Body of pancreas (tissue), 4 donors: Measurements from ENCODE around the gene LAP3. TPM values are rescaled to one million over a fixed set of nuclear protein-coding genes. Genes with fewer than 3 reads are reported as not detected.
A peak's percentile ranks its signal among the peaks of the same experiment; 100 is the strongest.

Experiments used
- ATAC-seq: fragments of 150-250 bp; one replicate; pipeline ENCODE4 v1.9.1; 2016
- DNase-seq, 4 donors: peaks; one replicate each; pipeline ENCODE4 v3.0.0-alpha.2; 2019
- H3K27ac ChIP-seq, 4 donors: fragments of 200-600 bp; sonication (generic); 1 replicate in 3 of 4; 2 replicates in 1 of 4; pipeline versions ENCODE4 v1.5.1 to v1.6.1; 2016 to 2019; ENCODE audit warnings: mild to moderate bottlenecking in 1 of 4, mixed read lengths in 1 of 4, moderate library complexity in 1 of 4
- H3K27me3 ChIP-seq, 2 donors: fragments of 200-600 bp; sonication (generic); one replicate each; pipeline ENCODE4 v1.6.0; 2016; ENCODE audit warnings: mild to moderate bottlenecking in 1 of 2
- H3K36me3 ChIP-seq, 2 donors: fragments of 200-600 bp; sonication (generic); replicated peaks in 1 of 2; 2 replicates each; pipeline ENCODE4 v1.5.1; 2016; ENCODE audit warnings: low read depth in 2 of 2; ENCODE audit not compliant: insufficient read depth in 1 of 2
- H3K4me1 ChIP-seq: fragments of 200-600 bp; sonication (generic); one replicate; pipeline ENCODE4 v1.6.0; 2016
- H3K4me3 ChIP-seq, 2 donors: fragments of 200-600 bp; sonication (generic); 1 replicate in 1 of 2; 2 replicates in 1 of 2; pipeline ENCODE4 v1.5.1; 2016 to 2019
- H3K9me3 ChIP-seq, 3 donors: fragments of 200-600 bp; sonication (generic); 1 replicate in 2 of 3; 2 replicates in 1 of 3; pipeline ENCODE4 v1.5.1; 2016
- CTCF ChIP-seq, 7 experiments: fragments of 450-650 bp in 4 of 7; fragments of 200-600 bp in 3 of 7; sonication (generic) in 3 of 7; IDR thresholded peaks; one replicate each; pipeline ENCODE4 v1.5.1; 2016 to 2019; ENCODE audit warnings: antibody characterized with exemption in 7 of 7
- POLR2A ChIP-seq, 3 donors: fragments of 450-650 bp; IDR thresholded peaks; one replicate each; pipeline ENCODE4 v1.6.1; 2016; ENCODE audit warnings: antibody characterized with exemption in 3 of 3, mild to moderate bottlenecking in 2 of 3
- WGBS, 2 donors: methylation state at CpG; one replicate each; pipeline ENCODE4 v1.1.5; 2017; 5-methylcytosine and 5-hydroxymethylcytosine counted together
- intact Hi-C: fragments of 100-400 bp; cut with DNase I; formaldehyde crosslinking; loops from one replicate; pipeline ENCODE4 v1.15.1; 2023
- total RNA-seq, 2 donors: library from RNA; depleted of rRNA; stranded (reverse); fragments of >200 nt; gene quantifications; one replicate each; pipeline ENCODE4 v1.1.0, GENCODE V29; 2016

LAP3 gene
- total RNA-seq, 2 donors from 2014 or later = 28.0 to 28.8 TPM

GRCh38 chr4:17545374-17546140, 31.4 kb upstream of the LAP3 start:
- no peak for TF ChIP-seq POLR2A (IDR thresholded peaks at IDR 0.05)
- no peak for TF ChIP-seq CTCF (IDR thresholded peaks at IDR 0.05)
- no peak overlapping the region for H3K27ac ChIP-seq
- WGBS, 2 donors = 60 to 65% methylated on average over 11 of the region's 11 CpGs
- DNase-seq (no peak), ATAC-seq (no peak)
- H3K4me1 ChIP-seq = no peaks in the 10 kb centered on the region
- H3K36me3 ChIP-seq = no peaks in the 10 kb centered on the region
- H3K27me3 ChIP-seq = no peaks in the 10 kb centered on the region
- H3K4me3 ChIP-seq = no peak overlapping the region
- no peaks in the 10 kb centered on the region for H3K9me3 ChIP-seq
- intact Hi-C loops = no loop called here

GRCh38 chr4:17546222-17546621, 30.8 kb upstream of the LAP3 start:
- H3K27ac ChIP-seq = no peak overlapping the region
- DNase-seq = no peak
- H3K4me1 ChIP-seq = no peaks in the 10 kb centered on the region
- 72 to 74% methylated on average over 10 of the region's 10 CpGs for WGBS, 2 donors
- H3K36me3 ChIP-seq = no peaks in the 10 kb centered on the region
- intact Hi-C loops = no loop called here
- H3K4me3 ChIP-seq = no peak overlapping the region
- H3K9me3 ChIP-seq = no peaks in the 10 kb centered on the region
- ATAC-seq = no peak
- no peaks in the 10 kb centered on the region for H3K27me3 ChIP-seq
- TF ChIP-seq CTCF (IDR thresholded peaks at IDR 0.05) (no peak), POLR2A (IDR thresholded peaks at IDR 0.05) (no peak)

- WGBS, 2 donors = 66 to 69% methylated on average over 11 to 12 of the region's 12 CpGs
These were observed 30.3 kb upstream of the LAP3 start for GRCh38 chr4:17546678-17547077.

GRCh38 chr4:17550549-17550948, 26.4 kb upstream of the LAP3 start:
- Histone ChIP-seq H3K9me3 (no peaks in the 10 kb centered on the region), H3K27ac (no peak overlapping the region), H3K27me3 (no peaks in the 10 kb centered on the region), H3K4me1 (no peaks in the 10 kb centered on the region), H3K36me3 (no peaks in the 10 kb centered on the region), H3K4me3 (no peak overlapping the region)
- TF ChIP-seq CTCF (IDR thresholded peaks at IDR 0.05) (no peak), POLR2A (IDR thresholded peaks at IDR 0.05) (no peak)
- no peak for ATAC-seq
- 71 to 73% methylated on average over 3 of the region's 3 CpGs for WGBS, 2 donors
- intact Hi-C loops = loop anchor here (10.0 kb wide), 1 partner anchor 1044 kb away; no protein-coding TSS in a partner anchor
- no peak for DNase-seq

More at GRCh38 chr4:17546678-17547077, 30.3 kb upstream of the LAP3 start:
- ATAC-seq (no peak), DNase-seq (no peak)
- H3K4me3 ChIP-seq = no peak overlapping the region
- H3K9me3 ChIP-seq = no peaks in the 10 kb centered on the region
- TF ChIP-seq CTCF (IDR thresholded peaks at IDR 0.05) (no peak), POLR2A (IDR thresholded peaks at IDR 0.05) (no peak)
- H3K27ac ChIP-seq = no peak overlapping the region
- intact Hi-C loops = no loop called here
- no peaks in the 10 kb centered on the region for H3K36me3 ChIP-seq
- H3K27me3 ChIP-seq = no peaks in the 10 kb centered on the region
- no peaks in the 10 kb centered on the region for H3K4me1 ChIP-seq

- Histone ChIP-seq H3K9me3 (no peaks in the 10 kb centered on the region), H3K27me3 (no peaks in the 10 kb centered on the region), H3K4me1 (no peaks in the 10 kb centered on the region), H3K27ac (peak overlapping the region in 1 of 4 donors; percentile 8), H3K36me3 (no peaks in the 10 kb centered on the region), H3K4me3 (no peak overlapping the region)
- 13 to 14% methylated on average over 5 of the region's 5 CpGs for WGBS, 2 donors
- intact Hi-C loops = loop anchor here (10.0 kb wide), 1 partner anchor 1042 kb away; no protein-coding TSS in a partner anchor
- ATAC-seq (peak; percentile 50), DNase-seq (peak in 3 of 4 donors; percentile 20 to 37 (median 28))
- TF ChIP-seq CTCF (IDR thresholded peaks at IDR 0.05) = no peak
- no peak for TF ChIP-seq POLR2A (IDR thresholded peaks at IDR 0.05)
These were observed 24.6 kb upstream of the LAP3 start for GRCh38 chr4:17552427-17552826.
